T-helper 2 cell treated with Interferon-gamma antibody and Interleukin-4, amounts not matched to agents 100 ng/mL and 5 ng/mL, for 36 hours (primary cell): ENCODE measurements around the gene UCK1. TPM values are rescaled to one million over a fixed set of nuclear protein-coding genes. Genes with fewer than 3 reads are reported as not detected.

Source experiments
- intact Hi-C: fragments of 100-400 bp; cut with micrococcal nuclease; formaldehyde crosslinking; loops from one replicate; pipeline ENCODE4 v1.15.1; 2023
- total RNA-seq: library from RNA; stranded (reverse); gene quantifications from 2 replicates; pipeline ENCODE4 v1.2.3, GENCODE V29; 2022

UCK1 gene
- total RNA-seq, 1 donor from 2014 or later, result 28.6 TPM

GRCh38 chr9:131500377-131500776 is 30.7 kb downstream of the UCK1 start:
- intact Hi-C loops, result loop anchor here (2.0 to 5.0 kb wide), 3 partner anchors 106 to 223 kb away; partner anchors contain the start of genes FAM78A and PRRC2B

- intact Hi-C loops, result no loop called here
Measured at GRCh38 chr9:131499254-131499767, 31.8 kb downstream of the UCK1 start.

- intact Hi-C loops, result no loop called here
Measured at GRCh38 chr9:131496844-131497405, 34.1 kb downstream of the UCK1 start.

- intact Hi-C loops, result no loop called here
Measured at GRCh38 chr9:131495785-131496184, 35.3 kb downstream of the UCK1 start.

- intact Hi-C loops, result no loop called here
Measured at GRCh38 chr9:131494296-131494870, 36.7 kb downstream of the UCK1 start.

GRCh38 chr9:131492070-131492469 is 39.0 kb downstream of the UCK1 start:
- intact Hi-C loops, result no loop called here

GRCh38 chr9:131491001-131491710 is 39.9 kb downstream of the UCK1 start:
- intact Hi-C loops, result no loop called here

GRCh38 chr9:131490514-131490913 is 40.5 kb downstream of the UCK1 start:
- intact Hi-C loops, result no loop called here

GRCh38 chr9:131487621-131488031 is 43.4 kb downstream of the UCK1 start:
- intact Hi-C loops, result no loop called here

GRCh38 chr9:131487001-131487400 is 44.1 kb downstream of the UCK1 start:
- intact Hi-C loops, result no loop called here

- intact Hi-C loops, result no loop called here
Measured at GRCh38 chr9:131485728-131486422, 45.2 kb downstream of the UCK1 start.

GRCh38 chr9:131485206-131485605 is 45.9 kb downstream of the UCK1 start:
- intact Hi-C loops, result no loop called here

- intact Hi-C loops, result no loop called here
Measured at GRCh38 chr9:131484560-131485185, 46.4 kb downstream of the UCK1 start.

- intact Hi-C loops, result no loop called here
Measured at GRCh38 chr9:131484051-131484445, 47.0 kb downstream of the UCK1 start.

GRCh38 chr9:131483319-131484050 is 47.6 kb downstream of the UCK1 start:
- intact Hi-C loops, result no loop called here

GRCh38 chr9:131482343-131483006 is 48.6 kb downstream of the UCK1 start:
- intact Hi-C loops, result no loop called here

- intact Hi-C loops, result no loop called here
Measured at GRCh38 chr9:131481441-131482342, 49.4 kb downstream of the UCK1 start.

- intact Hi-C loops, result no loop called here
Measured at GRCh38 chr9:131480258-131480657, 50.8 kb downstream of the UCK1 start.

- intact Hi-C loops, result loop anchor here (1.0 kb wide), 1 partner anchor 129 kb away; no protein-coding TSS in a partner anchor
Measured at GRCh38 chr9:131478911-131479310, 52.2 kb downstream of the UCK1 start.
